GM12891 (cell line): ENCODE measurements around the gene QSOX2.

ENCODE experiments used
- POLR2A ChIP-seq: IDR thresholded peaks from 2 replicates; pipeline ENCODE4 v1.6.1; 2011; ENCODE audit warnings: low read depth, low read length, control low read depth
- POLR2AphosphoS5 ChIP-seq: IDR thresholded peaks from 2 replicates; pipeline ENCODE4 v1.6.1; 2011; ENCODE audit warnings: low read depth, low read length, control low read depth
- TAF1 ChIP-seq: IDR thresholded peaks from 2 replicates; pipeline ENCODE4 v1.6.1; 2011; ENCODE audit warnings: low read depth, low read length, control low read depth

DNA sequence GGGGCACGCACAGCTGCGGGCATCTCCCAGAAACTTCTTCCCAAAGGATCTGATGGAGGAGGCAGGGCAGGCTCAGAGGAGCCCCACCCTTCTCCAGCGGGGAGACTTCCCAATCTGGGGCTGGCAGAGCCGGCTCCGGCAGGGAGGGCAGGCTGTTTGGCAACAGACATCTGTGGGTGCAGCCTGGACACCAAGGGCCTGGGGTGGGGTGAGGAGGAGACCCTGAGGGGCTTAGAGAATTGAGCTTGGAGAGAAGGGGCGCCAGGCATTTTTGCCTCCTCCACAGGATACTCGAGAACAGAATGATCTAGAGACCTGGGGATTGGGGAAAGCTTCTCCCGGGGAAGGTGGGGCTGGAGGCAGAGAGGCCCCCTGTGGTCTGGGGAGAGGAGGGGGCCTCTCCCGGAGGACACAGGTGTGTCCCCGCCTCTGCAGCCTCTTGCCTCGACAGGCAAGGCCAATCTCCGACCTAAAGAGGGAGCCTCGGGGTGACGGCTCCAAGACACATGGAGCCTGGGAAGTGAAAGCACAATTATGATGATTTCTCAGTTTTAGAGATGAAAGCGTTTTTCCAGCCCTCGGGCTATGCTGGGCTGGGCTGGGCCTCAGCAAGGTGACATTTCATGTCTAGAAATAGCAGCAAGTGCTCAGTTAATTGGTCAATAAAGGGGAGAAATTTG lies 49.1 kb downstream of the QSOX2 start:
- no peak for TF ChIP-seq POLR2A
- no peak for TF ChIP-seq TAF1
- TF ChIP-seq POLR2AphosphoS5, result no peak
